Mucosa of rectum (tissue), 2 donors: ENCODE results near the gene RPL36.
A peak's percentile ranks its signal among the peaks of the same experiment; 100 is the strongest.
"Not testable (repeated sequence)": the region's sequence is repeated elsewhere in the genome, so short reads cannot be mapped to it uniquely, and the experiment has no call there.

ENCODE experiments used
- H3K27ac ChIP-seq, 2 donors: one replicate each; pipeline ENCODE4 v1.7.0; 2013; ENCODE audit warnings: inconsistent platforms in 2 of 2, low read depth in 2 of 2, low read length in 2 of 2
- H3K27me3 ChIP-seq, 2 donors: one replicate each; pipeline ENCODE4 v1.7.0; 2013; ENCODE audit warnings: low read length in 2 of 2; ENCODE audit not compliant: control insufficient read depth in 2 of 2, insufficient read depth in 2 of 2
- H3K36me3 ChIP-seq, 2 donors: one replicate each; pipeline ENCODE4 v1.7.0; 2013; ENCODE audit warnings: low read length in 2 of 2; ENCODE audit not compliant: control insufficient read depth in 2 of 2, insufficient read depth in 2 of 2
- H3K4me1 ChIP-seq, 2 donors: one replicate each; pipeline ENCODE4 v1.7.0; 2013; ENCODE audit warnings: low read length in 2 of 2, mild to moderate bottlenecking in 1 of 2; ENCODE audit not compliant: control insufficient read depth in 2 of 2, insufficient read depth in 2 of 2
- H3K4me3 ChIP-seq, 2 donors: one replicate each; pipeline ENCODE4 v1.7.0; 2013; ENCODE audit warnings: low read length in 2 of 2
- H3K9ac ChIP-seq, 2 donors: one replicate each; pipeline ENCODE4 v1.7.0; 2013; ENCODE audit warnings: low read length in 2 of 2, low read depth in 1 of 2, mild to moderate bottlenecking in 1 of 2
- H3K9me3 ChIP-seq, 2 donors: one replicate each; pipeline ENCODE4 v1.7.0; 2013; ENCODE audit warnings: low read length in 2 of 2; ENCODE audit not compliant: control insufficient read depth in 2 of 2
- donor health status: healthy.
- donor health status: Normal muscosa, but diverticular disease.

RPL36 gene

DNA sequence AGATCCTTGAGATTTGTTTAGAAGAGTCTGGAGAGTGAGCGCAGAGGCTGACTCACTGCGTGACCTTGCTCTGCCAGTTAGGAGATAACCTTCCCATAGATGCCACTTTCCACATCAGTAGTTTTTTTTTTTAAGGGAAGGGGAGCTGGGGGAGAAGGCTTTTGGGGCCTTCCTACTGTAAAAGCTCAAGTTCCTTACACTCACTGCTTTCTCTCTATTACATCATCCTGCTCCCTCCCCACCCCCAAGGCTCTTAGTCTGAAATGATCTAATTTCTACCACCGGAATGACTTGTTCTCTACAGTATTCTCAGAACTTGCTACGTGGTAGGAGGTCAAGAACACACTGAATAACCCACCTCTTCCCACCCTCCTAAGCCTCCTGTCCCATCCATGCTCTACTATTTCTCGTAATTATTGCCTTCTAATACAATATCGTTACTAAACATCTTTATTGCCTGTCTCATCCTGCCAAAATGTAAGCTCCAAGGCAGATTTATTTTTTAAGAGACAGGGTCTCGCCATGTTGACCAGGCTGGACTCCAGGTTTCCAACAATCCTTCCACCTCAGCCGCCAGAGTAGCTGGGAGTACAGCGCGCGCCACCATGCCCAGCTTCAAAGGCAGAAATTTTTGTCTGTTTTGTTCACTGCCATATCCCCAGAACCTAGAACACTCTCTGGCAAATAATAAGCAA is 28.6 kb downstream of the RPL36 start:
- H3K9me3 ChIP-seq = no peaks in the 10 kb centered on the region
- no peaks in the 10 kb centered on the region for H3K27me3 ChIP-seq
- H3K9ac ChIP-seq = peak overlapping the region; percentile 72 to 82
- peak overlapping the region; percentile 71 to 98 for H3K4me3 ChIP-seq
- H3K4me1 ChIP-seq = peaks cover 13 to 17% of the 10 kb centered on the region in 2 donors
- H3K36me3 ChIP-seq = peaks cover 0 to 4% of the 10 kb centered on the region in 2 donors
- H3K27ac ChIP-seq = no peak overlapping the region

DNA sequence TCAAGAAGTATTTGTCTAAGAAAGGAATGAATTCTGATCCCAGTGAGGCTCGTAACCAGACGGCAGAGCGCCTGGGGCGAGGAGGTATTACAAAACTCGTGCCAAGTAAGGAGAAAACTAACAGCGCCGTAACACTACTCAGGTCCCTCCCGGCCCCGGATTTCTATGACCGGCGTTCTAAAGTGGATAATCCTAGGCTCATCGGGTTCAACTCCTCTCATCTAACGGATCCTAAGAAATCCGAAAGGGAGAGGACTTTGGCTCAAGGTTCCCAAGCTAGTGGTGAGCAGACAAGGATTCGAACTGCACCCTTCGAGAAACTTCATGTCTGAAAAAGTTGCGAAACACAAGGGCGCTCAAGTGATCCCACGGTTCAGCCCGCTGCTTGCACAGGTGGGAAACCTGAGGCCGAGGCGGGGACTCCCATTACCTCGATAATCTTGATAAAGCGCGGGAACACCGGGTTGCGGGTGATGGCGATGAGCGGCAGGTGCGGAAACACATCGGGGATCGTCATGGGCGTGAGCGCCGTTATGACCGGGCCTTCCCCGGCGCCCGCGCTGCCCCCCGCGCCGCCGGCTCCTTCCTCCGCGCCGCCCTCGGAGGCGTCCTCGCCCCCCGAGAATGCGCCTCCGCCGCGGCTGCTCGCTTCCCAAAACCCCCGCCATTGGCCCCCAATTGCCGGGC is 29.3 kb downstream of the RPL36 start:
- H3K27me3 ChIP-seq = no peaks in the 10 kb centered on the region
- H3K9ac ChIP-seq = peak overlapping the region; percentile 72 to 82
- H3K36me3 ChIP-seq = no peaks in the 10 kb centered on the region
- peak overlapping the region; percentile 71 to 98 for H3K4me3 ChIP-seq
- no peaks in the 10 kb centered on the region for H3K9me3 ChIP-seq
- peak overlapping the region; percentile 82 to 95 for H3K27ac ChIP-seq
- peaks cover 13 to 17% of the 10 kb centered on the region in 2 donors for H3K4me1 ChIP-seq

DNA sequence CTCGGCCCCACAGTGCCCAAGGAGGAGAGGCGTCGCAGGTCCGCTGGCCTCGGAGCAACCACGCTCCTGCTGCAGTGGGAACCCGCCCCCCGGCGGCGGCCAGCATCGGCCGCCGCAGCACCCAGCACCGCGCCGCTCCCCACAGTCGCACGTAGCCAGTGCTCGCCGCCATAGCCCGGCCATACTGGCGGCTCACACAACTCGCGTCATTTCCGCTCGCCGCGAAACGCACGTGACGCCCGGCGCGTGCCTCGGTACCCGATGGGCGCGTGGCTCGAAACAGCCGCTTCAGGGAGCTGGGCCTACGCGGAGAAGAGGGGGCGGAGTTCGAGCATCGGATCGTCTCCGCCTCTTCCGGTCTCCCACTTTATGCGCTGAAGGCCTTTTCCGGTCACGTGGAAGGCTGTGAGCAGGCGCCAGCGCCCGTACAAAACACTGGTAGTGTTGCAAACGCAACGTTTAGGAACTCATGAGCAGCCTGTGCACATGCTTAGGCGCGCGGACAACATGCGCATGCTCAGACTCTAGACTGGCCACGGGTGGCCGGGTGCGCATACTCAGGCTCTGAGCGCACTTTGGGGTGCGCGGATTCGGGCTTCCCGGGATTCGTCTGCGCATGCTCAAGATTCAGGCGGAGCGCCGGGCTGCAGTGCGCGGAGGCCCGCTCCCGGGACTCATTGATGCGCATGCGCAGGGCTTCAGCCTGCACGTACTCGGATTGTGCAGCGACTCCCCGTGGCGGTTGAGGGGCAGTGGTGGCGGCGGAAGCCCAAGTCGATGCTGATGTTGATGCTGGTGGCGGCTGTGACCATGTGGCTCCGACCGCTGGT is 30.1 kb downstream of the RPL36 start, which contains the start of the genes CATSPERD and LONP1:
Gene CATSPERD, plus strand, starts transcription at position 677 of the 830 bp plus-strand sequence. Its CDS starts 101 bp downstream, at position 778.
Gene LONP1, minus strand, starts transcription at position 186 of the 830 bp plus-strand sequence. Its CDS starts 14 bp downstream, at position 172.
- Histone ChIP-seq H3K4me3 (peak within 1 kb of the TSS; percentile 71 to 98), H3K9me3 (no peaks in the 10 kb centered on the region), H3K27me3 (no peaks in the 10 kb centered on the region), H3K27ac (peak within 1 kb of the TSS; percentile 82 to 95), H3K36me3 (no peaks in the 10 kb centered on the region), H3K4me1 (peaks cover 13 to 17% of the 10 kb centered on the region in 2 donors), H3K9ac (peak within 1 kb of the TSS; percentile 82 to 92)

DNA sequence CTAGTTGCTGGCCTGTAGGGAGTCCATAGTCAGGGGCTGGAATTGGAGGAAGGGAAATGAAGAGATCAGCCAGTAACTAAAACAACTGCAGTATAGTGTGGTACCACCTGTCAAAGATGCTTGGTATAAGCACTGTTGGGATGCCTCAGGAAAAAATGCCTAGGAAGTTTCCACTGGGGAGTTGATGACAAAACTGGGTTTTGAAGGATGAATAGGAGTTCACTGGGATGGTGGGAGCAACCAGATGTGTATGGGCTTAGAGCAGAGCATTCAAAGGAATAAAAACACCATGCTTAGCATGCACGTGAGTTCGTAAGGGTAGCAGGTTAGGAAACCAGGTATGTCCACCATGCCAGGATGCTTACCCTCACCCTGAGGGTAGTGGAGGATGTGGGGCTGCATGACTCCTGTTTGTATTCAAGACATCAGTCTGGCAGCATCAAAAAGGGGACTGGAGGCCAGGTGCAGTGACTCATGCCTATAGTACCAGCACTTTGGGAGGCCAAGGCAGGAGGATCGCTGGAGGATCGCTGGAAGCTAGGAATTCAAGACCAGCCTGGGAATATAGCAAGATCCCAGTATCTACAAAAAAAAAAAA is 37.5 kb downstream of the RPL36 start:
- Histone ChIP-seq H3K9me3 (no peaks in the 10 kb centered on the region), H3K27ac (no peak overlapping the region), H3K4me3 (no peak overlapping the region), H3K4me1 (no peaks in the 10 kb centered on the region), H3K36me3 (no peaks in the 10 kb centered on the region), H3K9ac (no peak overlapping the region), H3K27me3 (no peaks in the 10 kb centered on the region)

DNA sequence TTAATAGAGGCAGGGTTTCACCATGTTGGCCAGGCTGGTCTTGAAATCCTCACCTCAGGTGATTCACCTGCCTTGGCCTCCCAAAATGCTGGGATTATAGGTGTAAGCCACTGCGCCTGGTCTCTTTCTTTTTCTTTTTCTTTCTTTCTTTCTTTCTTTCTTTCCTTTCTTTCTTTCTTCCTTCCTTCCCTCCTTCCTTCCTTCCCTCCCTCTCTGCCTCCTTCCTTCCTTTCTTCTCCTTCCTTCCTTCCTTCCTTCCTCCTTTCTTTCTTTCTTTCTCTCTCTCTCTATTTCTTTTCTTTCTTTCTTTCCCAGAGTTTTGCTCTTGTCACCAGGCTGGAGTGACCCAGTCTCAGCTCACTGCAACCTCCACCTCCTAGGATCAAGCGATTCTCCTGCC is 43.1 kb downstream of the RPL36 start:
- not testable (repeated sequence) for H3K4me1 ChIP-seq, H3K36me3 ChIP-seq, H3K9me3 ChIP-seq, H3K27ac ChIP-seq, H3K9ac ChIP-seq, H3K27me3 ChIP-seq, H3K4me3 ChIP-seq

DNA sequence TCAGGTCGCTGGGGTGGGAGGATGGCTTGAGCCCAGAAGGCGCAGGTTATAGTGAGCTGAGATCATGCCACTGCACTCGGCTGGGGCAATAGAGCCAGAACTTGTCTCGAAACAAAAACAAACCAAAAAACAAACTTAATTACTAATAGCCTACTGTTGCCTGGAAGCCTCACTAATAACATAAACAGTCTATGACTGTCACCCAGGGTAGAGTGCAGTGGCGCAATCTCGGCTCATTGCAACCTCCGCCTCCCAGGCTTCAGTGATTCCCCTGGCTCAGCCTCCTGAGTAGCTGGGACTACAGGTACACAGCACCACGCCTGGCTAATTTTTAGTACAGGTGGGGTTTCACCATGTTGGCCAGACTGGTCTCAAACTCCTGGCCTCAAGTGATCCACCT is 48.3 kb downstream of the RPL36 start:
- Histone ChIP-seq H3K9ac (no peak overlapping the region), H3K36me3 (no peaks in the 10 kb centered on the region), H3K27ac (no peak overlapping the region)

More for the DNA sequence above, 48.3 kb downstream of the RPL36 start:
- no peaks in the 10 kb centered on the region for H3K4me1 ChIP-seq
- no peak overlapping the region for H3K4me3 ChIP-seq
- no peaks in the 10 kb centered on the region for H3K9me3 ChIP-seq
- no peaks in the 10 kb centered on the region for H3K27me3 ChIP-seq
